HepG2 (cell line): ENCODE data around the gene ANKS4B. TPM values are rescaled to one million over a fixed set of nuclear protein-coding genes. Genes with fewer than 3 reads are reported as not detected.

ENCODE experiments used
- GTF2F1 ChIP-seq: fragments of 150-350 bp; IDR thresholded peaks from 2 replicates; pipeline ENCODE4 v1.6.1; 2014; ENCODE audit warnings: low read length
- MAFG ChIP-seq: sonication (generic); formaldehyde crosslinking; IDR thresholded peaks from 2 replicates; pipeline ENCODE4 v1.5.1; 2020; ENCODE audit warnings: mild to moderate bottlenecking, missing genetic modification reagents
- MED8 ChIP-seq: sonication (generic); formaldehyde crosslinking; IDR thresholded peaks from 2 replicates; pipeline ENCODE4 v1.8.1; 2023; ENCODE audit warnings: mild to moderate bottlenecking, missing genetic modification reagents; ENCODE audit not compliant: insufficient replicate concordance
- NFE2L1 ChIP-seq: sonication (generic); formaldehyde crosslinking; IDR thresholded peaks from 2 replicates; pipeline ENCODE4 v1.4.0; 2020; ENCODE audit warnings: missing genetic modification reagents, mild to moderate bottlenecking, borderline replicate concordance
- NFE2L2 ChIP-seq: fragments of 150-350 bp; IDR thresholded peaks from 2 replicates; pipeline ENCODE4 v1.6.1; 2014; ENCODE audit warnings: low read length
- NR2F1 ChIP-seq, 2 experiments: fragments of 450-650 bp in 1 of 2; formaldehyde crosslinking in 1 of 2; IDR thresholded peaks; 2 replicates each; pipeline versions ENCODE4 v1.5.0 to v1.6.1; 2016 to 2020; ENCODE audit warnings: mild to moderate bottlenecking in 1 of 2, missing compliant biosample characterization in 1 of 2, missing genetic modification reagents in 1 of 2, moderate library complexity in 1 of 2
- PAX8 ChIP-seq: sonication (generic); formaldehyde crosslinking; IDR thresholded peaks from 2 replicates; pipeline ENCODE4 v1.8.0; 2022; ENCODE audit warnings: mild to moderate bottlenecking, missing genetic modification reagents, borderline replicate concordance
- RBAK ChIP-seq: sonication (generic); formaldehyde crosslinking; IDR thresholded peaks from 2 replicates; pipeline ENCODE4 v1.5.1; 2020; ENCODE audit warnings: mild to moderate bottlenecking, missing genetic modification reagents
- SP2 ChIP-seq: sonication (generic); formaldehyde crosslinking; IDR thresholded peaks from 2 replicates; pipeline ENCODE4 v1.5.1; 2020; ENCODE audit warnings: mild to moderate bottlenecking, missing genetic modification reagents
- TCF12 ChIP-seq, 2 experiments: fragments of 450-650 bp in 1 of 2; sonication (generic) in 1 of 2; formaldehyde crosslinking in 1 of 2; IDR thresholded peaks; 2 replicates each; pipeline versions ENCODE4 v1.6.1 to v1.8.0; 2017 to 2022; ENCODE audit warnings: antibody characterized with exemption in 1 of 2, mild to moderate bottlenecking in 1 of 2, missing genetic modification reagents in 1 of 2, moderate library complexity in 1 of 2
- XBP1 ChIP-seq: sonication (generic); formaldehyde crosslinking; IDR thresholded peaks from 2 replicates; pipeline ENCODE4 v1.5.0; 2020; ENCODE audit warnings: missing genetic modification reagents
- ZNF207 ChIP-seq: fragments of 450-650 bp; IDR thresholded peaks from 2 replicates; pipeline ENCODE4 v1.6.1; 2016; ENCODE audit warnings: antibody characterized with exemption, borderline replicate concordance
- ZNF331 ChIP-seq: sonication (generic); formaldehyde crosslinking; IDR thresholded peaks from 2 replicates; pipeline ENCODE4 v1.4.0; 2020; ENCODE audit warnings: missing genetic modification reagents
- ZNF557 ChIP-seq: sonication (generic); formaldehyde crosslinking; IDR thresholded peaks from 2 replicates; pipeline ENCODE4 v1.4.0; 2020; ENCODE audit warnings: missing genetic modification reagents
- ZNF589 ChIP-seq: sonication (generic); formaldehyde crosslinking; conservative IDR thresholded peaks from 2 replicates; pipeline ENCODE4 v1.8.0; 2022; ENCODE audit warnings: mild to moderate bottlenecking, moderate library complexity, missing genetic modification reagents
- ZNF674 ChIP-seq: sonication (generic); formaldehyde crosslinking; IDR thresholded peaks from 2 replicates; pipeline ENCODE4 v1.5.0; 2020; ENCODE audit warnings: low read depth, mild to moderate bottlenecking, missing genetic modification reagents
- ZNF781 ChIP-seq: sonication (generic); formaldehyde crosslinking; IDR thresholded peaks from 2 replicates; pipeline ENCODE4 v1.5.1; 2020; ENCODE audit warnings: borderline replicate concordance, mild to moderate bottlenecking, missing genetic modification reagents; ENCODE audit errors: not compliant biosample characterization
- polyA plus RNA-seq, 8 experiments: library from polyadenylated mRNA; depleted of rRNA in 3 of 8; stranded (reverse) in 7 of 8; unstranded in 1 of 8; fragments of >200 nt; fragmentation: Illumina TruSeq in 4 of 8; extraction: Trizol in 4 of 8; gene quantifications; 2 replicates each; pipeline versions ENCODE4 v1.2.1 to v1.2.3, GENCODE V29; 2011 to 2016; ENCODE audit warnings: low read depth in 4 of 8, missing spikeins in 1 of 8, mixed read lengths in 1 of 8; ENCODE audit not compliant: insufficient read depth in 1 of 8
- total RNA-seq, 5 experiments: library from RNA; depleted of rRNA; stranded (reverse); fragments of >200 nt; fragmentation: Illumina TruSeq; extraction: Trizol; gene quantifications; 2 replicates each; pipeline ENCODE4 v1.2.3, GENCODE V29; 2016; ENCODE audit warnings: low read depth in 1 of 5
- TF ChIP-seq, protein P1 (sequence below): sonication (generic); formaldehyde crosslinking; IDR thresholded peaks from 2 replicates; pipeline ENCODE4 v1.5.1; 2020; ENCODE audit warnings: mild to moderate bottlenecking, moderate library complexity, missing genetic modification reagents
- TF ChIP-seq, protein P2 (sequence below): sonication (generic); formaldehyde crosslinking; IDR thresholded peaks from 2 replicates; pipeline ENCODE4 v1.5.1; 2020; ENCODE audit warnings: missing genetic modification reagents, mild to moderate bottlenecking, borderline replicate concordance
- TF ChIP-seq, protein P3 (sequence below): sonication (generic); formaldehyde crosslinking; conservative IDR thresholded peaks from 2 replicates; pipeline ENCODE4 v1.4.0; 2020; ENCODE audit warnings: missing genetic modification reagents
- TF ChIP-seq, protein P4 (sequence below): sonication (generic); formaldehyde crosslinking; conservative IDR thresholded peaks from 2 replicates; pipeline ENCODE4 v1.4.0; 2020; ENCODE audit warnings: mild to moderate bottlenecking, missing genetic modification reagents, moderate library complexity

The ANKS4B gene
- total and polyA plus RNA-seq, 2 of the 13 experiments (the other 11 are each of a cell fraction or from before 2014, with no cell fraction given) = 6.5 to 30.0 TPM

DNA sequence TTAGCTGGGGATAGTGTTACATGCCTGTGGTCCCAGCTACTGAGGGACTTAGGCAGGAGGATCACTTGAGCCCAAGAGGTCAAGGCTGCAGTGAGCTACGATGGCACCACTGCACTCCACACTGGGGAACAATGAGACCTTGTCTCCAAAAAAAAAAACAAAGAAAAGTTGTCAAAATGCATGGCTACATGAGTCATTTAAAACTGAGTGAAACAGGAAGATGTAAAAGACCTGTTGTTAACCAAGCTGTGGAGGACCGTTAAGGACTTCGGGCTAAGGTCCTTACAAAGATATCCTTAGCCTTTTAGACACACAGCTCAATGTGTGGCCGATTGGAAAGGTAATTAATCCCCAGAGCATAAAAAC lies 47.2 kb upstream of the ANKS4B start (continued):
- TF ChIP-seq, protein P1, sequence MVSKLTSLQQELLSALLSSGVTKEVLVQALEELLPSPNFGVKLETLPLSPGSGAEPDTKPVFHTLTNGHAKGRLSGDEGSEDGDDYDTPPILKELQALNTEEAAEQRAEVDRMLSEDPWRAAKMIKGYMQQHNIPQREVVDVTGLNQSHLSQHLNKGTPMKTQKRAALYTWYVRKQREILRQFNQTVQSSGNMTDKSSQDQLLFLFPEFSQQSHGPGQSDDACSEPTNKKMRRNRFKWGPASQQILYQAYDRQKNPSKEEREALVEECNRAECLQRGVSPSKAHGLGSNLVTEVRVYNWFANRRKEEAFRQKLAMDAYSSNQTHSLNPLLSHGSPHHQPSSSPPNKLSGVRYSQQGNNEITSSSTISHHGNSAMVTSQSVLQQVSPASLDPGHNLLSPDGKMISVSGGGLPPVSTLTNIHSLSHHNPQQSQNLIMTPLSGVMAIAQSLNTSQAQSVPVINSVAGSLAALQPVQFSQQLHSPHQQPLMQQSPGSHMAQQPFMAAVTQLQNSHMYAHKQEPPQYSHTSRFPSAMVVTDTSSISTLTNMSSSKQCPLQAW (CRISPR knock-in tag) = no peak
- TF ChIP-seq XBP1 (CRISPR knock-in tag) (no peak), TCF12 (IDR thresholded peaks at IDR 0.05) (no peak), TCF12 (CRISPR knock-in tag; IDR thresholded peaks at IDR 0.05) (no peak), NFE2L2 (no peak), ZNF674 (no peak; the same call in 1 of the 2 replicates), MED8 (CRISPR knock-in tag) (no peak), ZNF331 (CRISPR knock-in tag) (no peak; the same call in 1 of the 2 replicates), ZNF557 (CRISPR knock-in tag) (0 out of 2 replicates have a peak, but pooled peaks have one; percentile 52), ZNF781 (CRISPR knock-in tag) (no peak), PAX8 (CRISPR knock-in tag) (no peak), MAFG (CRISPR knock-in tag) (no peak), NR2F1 (CRISPR knock-in tag; IDR thresholded peaks at IDR 0.05) (peak; percentile 91), SP2 (CRISPR knock-in tag) (no peak), GTF2F1 (no peak), RBAK (CRISPR knock-in tag) (no peak), NFE2L1 (CRISPR knock-in tag) (no peak), ZNF589 (CRISPR knock-in tag) (no peak), ZNF207 (no peak)
- TF ChIP-seq, protein P2, sequence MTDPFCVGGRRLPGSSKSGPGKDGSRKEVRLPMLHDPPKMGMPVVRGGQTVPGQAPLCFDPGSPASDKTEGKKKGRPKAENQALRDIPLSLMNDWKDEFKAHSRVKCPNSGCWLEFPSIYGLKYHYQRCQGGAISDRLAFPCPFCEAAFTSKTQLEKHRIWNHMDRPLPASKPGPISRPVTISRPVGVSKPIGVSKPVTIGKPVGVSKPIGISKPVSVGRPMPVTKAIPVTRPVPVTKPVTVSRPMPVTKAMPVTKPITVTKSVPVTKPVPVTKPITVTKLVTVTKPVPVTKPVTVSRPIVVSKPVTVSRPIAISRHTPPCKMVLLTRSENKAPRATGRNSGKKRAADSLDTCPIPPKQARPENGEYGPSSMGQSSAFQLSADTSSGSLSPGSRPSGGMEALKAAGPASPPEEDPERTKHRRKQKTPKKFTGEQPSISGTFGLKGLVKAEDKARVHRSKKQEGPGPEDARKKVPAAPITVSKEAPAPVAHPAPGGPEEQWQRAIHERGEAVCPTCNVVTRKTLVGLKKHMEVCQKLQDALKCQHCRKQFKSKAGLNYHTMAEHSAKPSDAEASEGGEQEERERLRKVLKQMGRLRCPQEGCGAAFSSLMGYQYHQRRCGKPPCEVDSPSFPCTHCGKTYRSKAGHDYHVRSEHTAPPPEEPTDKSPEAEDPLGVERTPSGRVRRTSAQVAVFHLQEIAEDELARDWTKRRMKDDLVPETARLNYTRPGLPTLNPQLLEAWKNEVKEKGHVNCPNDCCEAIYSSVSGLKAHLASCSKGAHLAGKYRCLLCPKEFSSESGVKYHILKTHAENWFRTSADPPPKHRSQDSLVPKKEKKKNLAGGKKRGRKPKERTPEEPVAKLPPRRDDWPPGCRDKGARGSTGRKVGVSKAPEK = no peak
- TF ChIP-seq, protein P3, sequence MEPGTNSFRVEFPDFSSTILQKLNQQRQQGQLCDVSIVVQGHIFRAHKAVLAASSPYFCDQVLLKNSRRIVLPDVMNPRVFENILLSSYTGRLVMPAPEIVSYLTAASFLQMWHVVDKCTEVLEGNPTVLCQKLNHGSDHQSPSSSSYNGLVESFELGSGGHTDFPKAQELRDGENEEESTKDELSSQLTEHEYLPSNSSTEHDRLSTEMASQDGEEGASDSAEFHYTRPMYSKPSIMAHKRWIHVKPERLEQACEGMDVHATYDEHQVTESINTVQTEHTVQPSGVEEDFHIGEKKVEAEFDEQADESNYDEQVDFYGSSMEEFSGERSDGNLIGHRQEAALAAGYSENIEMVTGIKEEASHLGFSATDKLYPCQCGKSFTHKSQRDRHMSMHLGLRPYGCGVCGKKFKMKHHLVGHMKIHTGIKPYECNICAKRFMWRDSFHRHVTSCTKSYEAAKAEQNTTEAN (CRISPR knock-in tag) = peak; percentile 44; the same call in 1 of the 2 replicates
- TF ChIP-seq, protein P4, sequence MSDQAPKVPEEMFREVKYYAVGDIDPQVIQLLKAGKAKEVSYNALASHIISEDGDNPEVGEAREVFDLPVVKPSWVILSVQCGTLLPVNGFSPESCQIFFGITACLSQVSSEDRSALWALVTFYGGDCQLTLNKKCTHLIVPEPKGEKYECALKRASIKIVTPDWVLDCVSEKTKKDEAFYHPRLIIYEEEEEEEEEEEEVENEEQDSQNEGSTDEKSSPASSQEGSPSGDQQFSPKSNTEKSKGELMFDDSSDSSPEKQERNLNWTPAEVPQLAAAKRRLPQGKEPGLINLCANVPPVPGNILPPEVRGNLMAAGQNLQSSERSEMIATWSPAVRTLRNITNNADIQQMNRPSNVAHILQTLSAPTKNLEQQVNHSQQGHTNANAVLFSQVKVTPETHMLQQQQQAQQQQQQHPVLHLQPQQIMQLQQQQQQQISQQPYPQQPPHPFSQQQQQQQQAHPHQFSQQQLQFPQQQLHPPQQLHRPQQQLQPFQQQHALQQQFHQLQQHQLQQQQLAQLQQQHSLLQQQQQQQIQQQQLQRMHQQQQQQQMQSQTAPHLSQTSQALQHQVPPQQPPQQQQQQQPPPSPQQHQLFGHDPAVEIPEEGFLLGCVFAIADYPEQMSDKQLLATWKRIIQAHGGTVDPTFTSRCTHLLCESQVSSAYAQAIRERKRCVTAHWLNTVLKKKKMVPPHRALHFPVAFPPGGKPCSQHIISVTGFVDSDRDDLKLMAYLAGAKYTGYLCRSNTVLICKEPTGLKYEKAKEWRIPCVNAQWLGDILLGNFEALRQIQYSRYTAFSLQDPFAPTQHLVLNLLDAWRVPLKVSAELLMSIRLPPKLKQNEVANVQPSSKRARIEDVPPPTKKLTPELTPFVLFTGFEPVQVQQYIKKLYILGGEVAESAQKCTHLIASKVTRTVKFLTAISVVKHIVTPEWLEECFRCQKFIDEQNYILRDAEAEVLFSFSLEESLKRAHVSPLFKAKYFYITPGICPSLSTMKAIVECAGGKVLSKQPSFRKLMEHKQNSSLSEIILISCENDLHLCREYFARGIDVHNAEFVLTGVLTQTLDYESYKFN = peak; percentile 82
